ENCODE data around the gene CPSF2. TPM values are rescaled to one million over a fixed set of nuclear protein-coding genes. Genes with fewer than 3 reads are reported as not detected.

The CPSF2 gene
- total and polyA plus RNA-seq, 2 of the 13 experiments (the other 11 are each of a cell fraction or from before 2014, with no cell fraction given), result 14.3 to 67.9 TPM

DNA sequence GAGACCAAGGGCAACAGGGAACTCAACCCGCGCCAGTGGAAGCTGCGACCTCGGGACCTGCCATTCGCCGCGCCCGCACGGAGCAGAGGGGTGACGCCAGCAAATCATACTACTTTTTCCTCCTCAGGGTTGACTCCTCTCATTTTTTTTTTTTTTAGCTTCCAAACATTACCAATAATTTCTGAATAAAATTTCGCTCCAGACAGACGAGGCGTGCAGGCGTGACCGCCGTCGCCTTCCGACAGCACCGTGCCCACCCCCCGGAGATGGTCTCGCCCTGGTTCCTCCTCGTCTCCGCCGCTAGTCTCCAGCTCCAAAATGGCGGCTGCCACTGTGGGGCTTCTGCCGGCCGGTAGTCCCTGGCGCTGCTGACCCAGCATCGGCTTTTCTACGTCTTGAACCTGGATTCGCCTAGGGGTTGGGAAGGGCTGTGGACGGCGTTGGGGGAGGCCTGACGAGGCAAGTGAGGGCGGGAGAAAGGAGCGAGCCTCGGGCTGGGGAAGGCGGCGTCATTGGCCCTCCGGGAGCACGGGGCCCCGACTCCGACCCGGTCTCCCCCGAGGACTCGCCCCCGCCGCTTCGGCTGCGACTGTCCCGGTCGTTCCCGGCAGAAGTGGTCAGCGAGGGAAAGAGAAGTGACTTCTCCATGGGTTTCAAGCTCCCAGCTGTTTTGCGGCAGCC is at the start of gene CPSF2, which contains the start of gene NDUFB1 (continued):
- TF ChIP-seq ZNF225 (CRISPR knock-in tag; IDR thresholded peaks at IDR 0.05), result peak; percentile 37; the same call in 1 of the 2 replicates
- TF ChIP-seq, protein P1, sequence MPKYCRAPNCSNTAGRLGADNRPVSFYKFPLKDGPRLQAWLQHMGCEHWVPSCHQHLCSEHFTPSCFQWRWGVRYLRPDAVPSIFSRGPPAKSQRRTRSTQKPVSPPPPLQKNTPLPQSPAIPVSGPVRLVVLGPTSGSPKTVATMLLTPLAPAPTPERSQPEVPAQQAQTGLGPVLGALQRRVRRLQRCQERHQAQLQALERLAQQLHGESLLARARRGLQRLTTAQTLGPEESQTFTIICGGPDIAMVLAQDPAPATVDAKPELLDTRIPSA (CRISPR knock-in tag; IDR thresholded peaks at IDR 0.05; ENCODE audit: borderline replicate concordance), result no peak
- no peak for TF ChIP-seq PHB2 (IDR thresholded peaks at IDR 0.05; ENCODE audit: partially characterized antibody)
- no peak for TF ChIP-seq SOX5 (CRISPR knock-in tag; IDR thresholded peaks at IDR 0.05; ENCODE audit: borderline replicate concordance)
- TF ChIP-seq, protein P2, sequence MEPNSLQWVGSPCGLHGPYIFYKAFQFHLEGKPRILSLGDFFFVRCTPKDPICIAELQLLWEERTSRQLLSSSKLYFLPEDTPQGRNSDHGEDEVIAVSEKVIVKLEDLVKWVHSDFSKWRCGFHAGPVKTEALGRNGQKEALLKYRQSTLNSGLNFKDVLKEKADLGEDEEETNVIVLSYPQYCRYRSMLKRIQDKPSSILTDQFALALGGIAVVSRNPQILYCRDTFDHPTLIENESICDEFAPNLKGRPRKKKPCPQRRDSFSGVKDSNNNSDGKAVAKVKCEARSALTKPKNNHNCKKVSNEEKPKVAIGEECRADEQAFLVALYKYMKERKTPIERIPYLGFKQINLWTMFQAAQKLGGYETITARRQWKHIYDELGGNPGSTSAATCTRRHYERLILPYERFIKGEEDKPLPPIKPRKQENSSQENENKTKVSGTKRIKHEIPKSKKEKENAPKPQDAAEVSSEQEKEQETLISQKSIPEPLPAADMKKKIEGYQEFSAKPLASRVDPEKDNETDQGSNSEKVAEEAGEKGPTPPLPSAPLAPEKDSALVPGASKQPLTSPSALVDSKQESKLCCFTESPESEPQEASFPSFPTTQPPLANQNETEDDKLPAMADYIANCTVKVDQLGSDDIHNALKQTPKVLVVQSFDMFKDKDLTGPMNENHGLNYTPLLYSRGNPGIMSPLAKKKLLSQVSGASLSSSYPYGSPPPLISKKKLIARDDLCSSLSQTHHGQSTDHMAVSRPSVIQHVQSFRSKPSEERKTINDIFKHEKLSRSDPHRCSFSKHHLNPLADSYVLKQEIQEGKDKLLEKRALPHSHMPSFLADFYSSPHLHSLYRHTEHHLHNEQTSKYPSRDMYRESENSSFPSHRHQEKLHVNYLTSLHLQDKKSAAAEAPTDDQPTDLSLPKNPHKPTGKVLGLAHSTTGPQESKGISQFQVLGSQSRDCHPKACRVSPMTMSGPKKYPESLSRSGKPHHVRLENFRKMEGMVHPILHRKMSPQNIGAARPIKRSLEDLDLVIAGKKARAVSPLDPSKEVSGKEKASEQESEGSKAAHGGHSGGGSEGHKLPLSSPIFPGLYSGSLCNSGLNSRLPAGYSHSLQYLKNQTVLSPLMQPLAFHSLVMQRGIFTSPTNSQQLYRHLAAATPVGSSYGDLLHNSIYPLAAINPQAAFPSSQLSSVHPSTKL (CRISPR knock-in tag; IDR thresholded peaks at IDR 0.05), result 0 out of 2 replicates have a peak, but pooled peaks have one; percentile 8
- no peak; the same call in 1 of the 2 replicates for TF ChIP-seq MYNN (CRISPR knock-in tag; IDR thresholded peaks at IDR 0.05; ENCODE audit: low read depth)
- peak; percentile 69 for TF ChIP-seq ZNF605 (CRISPR knock-in tag; IDR thresholded peaks at IDR 0.05)
- no peak for TF ChIP-seq ZFP36 (IDR thresholded peaks at IDR 0.05; ENCODE audit: borderline replicate concordance, low read depth, low read length, partially characterized antibody)
- no peak for TF ChIP-seq CAMTA2 (CRISPR knock-in tag; IDR thresholded peaks at IDR 0.05; ENCODE audit: borderline replicate concordance)
- TF ChIP-seq, protein P3, sequence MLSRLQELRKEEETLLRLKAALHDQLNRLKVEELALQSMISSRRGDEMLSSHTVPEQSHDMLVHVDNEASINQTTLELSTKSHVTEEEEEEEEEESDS (CRISPR knock-in tag; IDR thresholded peaks at IDR 0.05; ENCODE audit: borderline replicate concordance), result no peak
- TF ChIP-seq ZNF253 (CRISPR knock-in tag; IDR thresholded peaks at IDR 0.05; ENCODE audit: borderline replicate concordance), result no peak
- TF ChIP-seq, protein P4, sequence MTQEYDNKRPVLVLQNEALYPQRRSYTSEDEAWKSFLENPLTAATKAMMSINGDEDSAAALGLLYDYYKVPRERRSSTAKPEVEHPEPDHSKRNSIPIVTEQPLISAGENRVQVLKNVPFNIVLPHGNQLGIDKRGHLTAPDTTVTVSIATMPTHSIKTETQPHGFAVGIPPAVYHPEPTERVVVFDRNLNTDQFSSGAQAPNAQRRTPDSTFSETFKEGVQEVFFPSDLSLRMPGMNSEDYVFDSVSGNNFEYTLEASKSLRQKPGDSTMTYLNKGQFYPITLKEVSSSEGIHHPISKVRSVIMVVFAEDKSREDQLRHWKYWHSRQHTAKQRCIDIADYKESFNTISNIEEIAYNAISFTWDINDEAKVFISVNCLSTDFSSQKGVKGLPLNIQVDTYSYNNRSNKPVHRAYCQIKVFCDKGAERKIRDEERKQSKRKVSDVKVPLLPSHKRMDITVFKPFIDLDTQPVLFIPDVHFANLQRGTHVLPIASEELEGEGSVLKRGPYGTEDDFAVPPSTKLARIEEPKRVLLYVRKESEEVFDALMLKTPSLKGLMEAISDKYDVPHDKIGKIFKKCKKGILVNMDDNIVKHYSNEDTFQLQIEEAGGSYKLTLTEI (CRISPR knock-in tag; conservative IDR thresholded peaks at IDR 0.05), result no peak
- TF ChIP-seq ZNF432 (CRISPR knock-in tag; IDR thresholded peaks at IDR 0.05; ENCODE audit: borderline replicate concordance), result no peak
- TF ChIP-seq ETV6 (CRISPR knock-in tag; conservative IDR thresholded peaks at IDR 0.05), result no peak
- TF ChIP-seq AGO2 (optimal IDR thresholded peaks at IDR 0.05; ENCODE audit: low read depth, low read length), result peak; percentile 73
- TF ChIP-seq HES4 (CRISPR knock-in tag; IDR thresholded peaks at IDR 0.05; ENCODE audit: borderline replicate concordance), result peak; percentile 64; the same call in 1 of the 2 replicates
- TF ChIP-seq, protein P5, sequence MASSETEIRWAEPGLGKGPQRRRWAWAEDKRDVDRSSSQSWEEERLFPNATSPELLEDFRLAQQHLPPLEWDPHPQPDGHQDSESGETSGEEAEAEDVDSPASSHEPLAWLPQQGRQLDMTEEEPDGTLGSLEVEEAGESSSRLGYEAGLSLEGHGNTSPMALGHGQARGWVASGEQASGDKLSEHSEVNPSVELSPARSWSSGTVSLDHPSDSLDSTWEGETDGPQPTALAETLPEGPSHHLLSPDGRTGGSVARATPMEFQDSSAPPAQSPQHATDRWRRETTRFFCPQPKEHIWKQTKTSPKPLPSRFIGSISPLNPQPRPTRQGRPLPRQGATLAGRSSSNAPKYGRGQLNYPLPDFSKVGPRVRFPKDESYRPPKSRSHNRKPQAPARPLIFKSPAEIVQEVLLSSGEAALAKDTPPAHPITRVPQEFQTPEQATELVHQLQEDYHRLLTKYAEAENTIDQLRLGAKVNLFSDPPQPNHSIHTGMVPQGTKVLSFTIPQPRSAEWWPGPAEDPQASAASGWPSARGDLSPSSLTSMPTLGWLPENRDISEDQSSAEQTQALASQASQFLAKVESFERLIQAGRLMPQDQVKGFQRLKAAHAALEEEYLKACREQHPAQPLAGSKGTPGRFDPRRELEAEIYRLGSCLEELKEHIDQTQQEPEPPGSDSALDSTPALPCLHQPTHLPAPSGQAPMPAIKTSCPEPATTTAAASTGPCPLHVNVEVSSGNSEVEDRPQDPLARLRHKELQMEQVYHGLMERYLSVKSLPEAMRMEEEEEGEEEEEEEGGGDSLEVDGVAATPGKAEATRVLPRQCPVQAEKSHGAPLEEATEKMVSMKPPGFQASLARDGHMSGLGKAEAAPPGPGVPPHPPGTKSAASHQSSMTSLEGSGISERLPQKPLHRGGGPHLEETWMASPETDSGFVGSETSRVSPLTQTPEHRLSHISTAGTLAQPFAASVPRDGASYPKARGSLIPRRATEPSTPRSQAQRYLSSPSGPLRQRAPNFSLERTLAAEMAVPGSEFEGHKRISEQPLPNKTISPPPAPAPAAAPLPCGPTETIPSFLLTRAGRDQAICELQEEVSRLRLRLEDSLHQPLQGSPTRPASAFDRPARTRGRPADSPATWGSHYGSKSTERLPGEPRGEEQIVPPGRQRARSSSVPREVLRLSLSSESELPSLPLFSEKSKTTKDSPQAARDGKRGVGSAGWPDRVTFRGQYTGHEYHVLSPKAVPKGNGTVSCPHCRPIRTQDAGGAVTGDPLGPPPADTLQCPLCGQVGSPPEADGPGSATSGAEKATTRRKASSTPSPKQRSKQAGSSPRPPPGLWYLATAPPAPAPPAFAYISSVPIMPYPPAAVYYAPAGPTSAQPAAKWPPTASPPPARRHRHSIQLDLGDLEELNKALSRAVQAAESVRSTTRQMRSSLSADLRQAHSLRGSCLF (CRISPR knock-in tag; IDR thresholded peaks at IDR 0.05; ENCODE audit: borderline replicate concordance), result 0 out of 2 replicates have a peak, but pooled peaks have one; percentile 18
